HFF-Myc (cell line): ENCODE data around the gene DLG4.

Experiments
- DNase-seq: peaks from one replicate; pipeline ENCODE4 v3.0.0-alpha.2; 2011; ENCODE audit warnings: low read depth; ENCODE audit errors: extremely low read depth
- H3K4me3 ChIP-seq: replicated peaks from 2 replicates; pipeline ENCODE4 v1.5.1; 2011; ENCODE audit warnings: low read depth, mild to moderate bottlenecking, control low read depth, low read length
- CTCF ChIP-seq: IDR thresholded peaks from 2 replicates; pipeline ENCODE4 v1.5.1; 2012; ENCODE audit warnings: mild to moderate bottlenecking, low read depth, low read length, control low read depth; ENCODE audit errors: missing control alignments

Gene DLG4

DNA sequence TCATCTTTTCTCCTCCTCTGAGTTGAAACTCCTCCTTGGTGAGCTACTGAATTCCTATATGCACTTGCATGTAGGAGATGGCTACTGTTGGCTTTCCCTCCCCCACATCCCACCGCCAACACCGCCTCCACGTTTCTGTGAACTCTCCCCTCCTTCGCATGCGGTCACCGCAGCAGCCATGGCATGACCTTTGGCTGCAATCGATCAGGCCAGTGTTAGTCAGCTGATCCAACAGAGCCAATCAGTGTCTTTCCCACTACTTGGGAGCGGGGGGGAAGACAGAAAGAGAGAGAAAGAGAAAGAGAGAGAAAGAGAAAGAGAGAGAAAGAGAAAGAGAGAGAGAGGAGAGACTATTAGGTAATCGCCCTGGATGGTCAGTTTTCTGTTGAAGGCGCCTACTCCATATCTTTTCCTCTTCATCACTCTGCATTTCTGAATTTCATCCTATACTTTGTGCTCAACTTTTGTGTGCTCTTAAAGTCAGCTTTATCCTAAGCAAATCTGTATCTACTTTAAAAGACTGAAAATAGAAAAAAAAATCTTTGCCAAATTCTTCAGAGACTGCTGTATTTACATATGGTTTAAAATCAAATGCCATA lies 63.2 kb downstream of the DLG4 start:
- DNase-seq: no peak
- no peak for TF ChIP-seq CTCF
- no peak overlapping the region for H3K4me3 ChIP-seq

DNA sequence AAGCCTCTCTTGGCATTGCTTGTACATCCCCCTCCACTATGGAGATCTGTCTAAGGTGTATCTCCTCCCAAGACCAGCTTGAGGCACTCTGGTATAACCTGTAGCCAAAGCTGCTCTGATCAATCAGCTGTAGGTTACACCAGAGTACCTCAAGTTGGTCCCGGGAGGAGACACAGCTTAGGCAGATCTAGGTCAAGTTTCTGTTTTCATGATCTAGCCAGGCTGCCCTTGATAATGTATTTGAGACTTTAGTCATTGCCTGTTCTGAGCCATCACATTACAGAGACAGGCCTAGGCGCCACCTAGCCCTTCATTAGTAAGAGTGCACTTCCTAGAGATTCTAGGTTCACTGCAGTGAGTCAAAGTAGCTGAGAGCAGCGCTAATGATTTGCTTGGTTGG lies 71.9 kb downstream of the DLG4 start:
- no peak overlapping the region for H3K4me3 ChIP-seq
- TF ChIP-seq CTCF: no peak
- DNase-seq: no peak

DNA sequence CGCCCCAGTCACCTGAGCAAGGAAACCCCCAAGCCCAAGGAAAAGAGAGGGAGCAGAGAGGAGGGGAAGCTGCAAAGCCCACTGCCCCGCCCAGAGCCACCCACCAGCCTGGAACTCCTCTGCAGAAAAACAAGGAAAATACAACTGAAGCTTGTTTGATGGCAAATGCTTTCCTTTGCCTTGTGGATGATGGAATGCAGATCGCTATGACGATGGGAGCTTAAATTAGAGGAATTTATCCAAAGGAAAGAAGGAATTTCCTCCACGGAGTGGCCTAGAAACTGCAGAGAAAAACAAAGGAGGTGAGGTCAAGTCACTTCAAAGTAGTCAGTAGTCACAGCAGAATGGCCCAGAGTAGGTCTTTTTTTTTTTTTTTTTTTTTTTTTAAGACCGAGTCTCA lies 73.5 kb downstream of the DLG4 start:
- no peak for DNase-seq
- no peak for TF ChIP-seq CTCF
- H3K4me3 ChIP-seq: no peak overlapping the region

- no peak overlapping the region for H3K4me3 ChIP-seq
- no peak for DNase-seq
- no peak for TF ChIP-seq CTCF
Observed at GRCh38 chr17:7144213-7144612, 75.4 kb downstream of the DLG4 start.

DNA sequence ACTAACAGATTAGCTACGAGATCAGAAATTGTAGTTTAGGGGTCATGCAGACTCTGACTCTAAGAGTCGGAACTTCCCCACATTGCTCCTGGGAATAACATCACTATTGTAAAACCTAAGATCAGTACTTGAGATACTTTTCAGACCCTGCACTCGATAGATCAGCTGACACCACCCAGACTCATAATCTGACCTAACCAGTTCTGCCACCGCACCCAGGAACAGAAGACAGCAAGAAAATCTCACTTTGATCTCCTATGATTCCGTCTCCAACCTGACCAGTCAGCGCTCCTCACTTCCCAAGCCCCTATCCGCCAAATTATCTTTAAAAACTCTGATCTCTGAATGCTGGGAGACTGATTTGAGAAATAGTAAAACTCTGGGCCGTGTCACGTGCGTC lies 77.8 kb downstream of the DLG4 start:
- TF ChIP-seq CTCF: no peak
- no peak for DNase-seq
- H3K4me3 ChIP-seq: no peak overlapping the region

GRCh38 chr17:7139400-7139799 lies 80.2 kb downstream of the DLG4 start:
- no peak overlapping the region for H3K4me3 ChIP-seq
- DNase-seq: no peak
- TF ChIP-seq CTCF: no peak

DNA sequence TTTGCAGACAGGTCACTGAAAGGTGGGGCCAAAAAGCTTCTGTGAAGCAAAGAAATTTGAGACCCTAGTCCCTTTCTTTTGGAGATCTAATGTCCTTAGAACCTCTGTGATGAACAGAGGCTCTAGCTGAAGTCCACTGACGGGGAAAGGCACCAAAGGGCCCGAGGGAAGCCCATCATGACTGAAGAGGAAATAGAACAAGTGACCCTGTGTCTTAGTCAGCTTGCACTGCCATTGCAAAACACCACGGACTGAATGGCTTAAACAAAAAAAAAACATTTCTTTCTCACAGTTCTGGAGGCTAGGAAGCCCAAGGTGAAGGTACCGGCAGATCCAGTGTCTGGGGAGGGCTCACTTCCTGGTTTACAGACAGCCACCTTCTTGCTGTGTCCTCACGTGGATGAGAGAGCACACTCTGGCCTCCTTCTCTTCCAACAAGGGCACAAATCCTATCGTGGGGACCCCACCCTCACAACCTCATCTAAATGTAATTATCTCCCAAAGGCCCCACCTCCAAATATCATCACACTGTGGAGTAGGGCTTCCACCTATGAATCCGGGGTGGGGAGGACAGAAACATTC lies 80.7 kb downstream of the DLG4 start:
- TF ChIP-seq CTCF: no peak

More for the DNA sequence above, 80.7 kb downstream of the DLG4 start:
- no peak for DNase-seq
- H3K4me3 ChIP-seq: no peak overlapping the region
